ENCODE measurements around the gene EFCAB8. TPM values are rescaled to one million over a fixed set of nuclear protein-coding genes. Genes with fewer than 3 reads are reported as not detected.

Gene EFCAB8
- total RNA-seq, 1 experiment from 2014 or later = not detected

GRCh38 chr20:32875673-32876072 lies 16.9 kb downstream of the EFCAB8 start:
- Histone ChIP-seq H3K9me3 (ENCODE audit: low read length) (no peaks in the 10 kb centered on the region), H3K9ac (ENCODE audit: low read length) (no peak overlapping the region), H3K27me3 (ENCODE audit: low read length) (no peaks in the 10 kb centered on the region), H3K27ac (ENCODE audit: low read length) (no peak overlapping the region), H3K9me2 (replicated peaks; ENCODE audit: low read length) (no peaks in the 10 kb centered on the region), H3K4me2 (ENCODE audit: low read length) (no peak overlapping the region), H3K79me2 (ENCODE audit: low read length) (no peaks in the 10 kb centered on the region), H3K4me3 (ENCODE audit: low read length) (no peak overlapping the region), H3K4me1 (ENCODE audit: insufficient read depth, low read length) (no peaks in the 10 kb centered on the region), H3K36me3 (ENCODE audit: low read depth, low read length) (no peaks in the 10 kb centered on the region), H2AFZ (ENCODE audit: low read length) (no peak overlapping the region), H3F3A (ENCODE audit: low read length, unreplicated experiment) (no peaks in the 10 kb centered on the region), H4K20me1 (ENCODE audit: low read length) (no peaks in the 10 kb centered on the region)
- DNase-seq (no peak), ATAC-seq (no peak)
- POLR2A ChIA-PET (ENCODE audit: unreplicated experiment) = no interaction called here
- intact Hi-C loops (cut with micrococcal nuclease) = no loop called here
- BruUV-seq (replicated peaks) = no TSS peak
- TF ChIP-seq EZH2 (IDR thresholded peaks at IDR 0.05; ENCODE audit: low read length, unreplicated experiment) (no peak), EZH2phosphoT487 (IDR thresholded peaks at IDR 0.05; ENCODE audit: borderline replicate concordance, low read length) (no peak)
- TF ChIP-seq, protein P1, sequence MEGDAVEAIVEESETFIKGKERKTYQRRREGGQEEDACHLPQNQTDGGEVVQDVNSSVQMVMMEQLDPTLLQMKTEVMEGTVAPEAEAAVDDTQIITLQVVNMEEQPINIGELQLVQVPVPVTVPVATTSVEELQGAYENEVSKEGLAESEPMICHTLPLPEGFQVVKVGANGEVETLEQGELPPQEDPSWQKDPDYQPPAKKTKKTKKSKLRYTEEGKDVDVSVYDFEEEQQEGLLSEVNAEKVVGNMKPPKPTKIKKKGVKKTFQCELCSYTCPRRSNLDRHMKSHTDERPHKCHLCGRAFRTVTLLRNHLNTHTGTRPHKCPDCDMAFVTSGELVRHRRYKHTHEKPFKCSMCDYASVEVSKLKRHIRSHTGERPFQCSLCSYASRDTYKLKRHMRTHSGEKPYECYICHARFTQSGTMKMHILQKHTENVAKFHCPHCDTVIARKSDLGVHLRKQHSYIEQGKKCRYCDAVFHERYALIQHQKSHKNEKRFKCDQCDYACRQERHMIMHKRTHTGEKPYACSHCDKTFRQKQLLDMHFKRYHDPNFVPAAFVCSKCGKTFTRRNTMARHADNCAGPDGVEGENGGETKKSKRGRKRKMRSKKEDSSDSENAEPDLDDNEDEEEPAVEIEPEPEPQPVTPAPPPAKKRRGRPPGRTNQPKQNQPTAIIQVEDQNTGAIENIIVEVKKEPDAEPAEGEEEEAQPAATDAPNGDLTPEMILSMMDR (conservative IDR thresholded peaks at IDR 0.05; ENCODE audit: low read depth, low read length) = no peak
- CTCF ChIA-PET = no interaction called here

DNA sequence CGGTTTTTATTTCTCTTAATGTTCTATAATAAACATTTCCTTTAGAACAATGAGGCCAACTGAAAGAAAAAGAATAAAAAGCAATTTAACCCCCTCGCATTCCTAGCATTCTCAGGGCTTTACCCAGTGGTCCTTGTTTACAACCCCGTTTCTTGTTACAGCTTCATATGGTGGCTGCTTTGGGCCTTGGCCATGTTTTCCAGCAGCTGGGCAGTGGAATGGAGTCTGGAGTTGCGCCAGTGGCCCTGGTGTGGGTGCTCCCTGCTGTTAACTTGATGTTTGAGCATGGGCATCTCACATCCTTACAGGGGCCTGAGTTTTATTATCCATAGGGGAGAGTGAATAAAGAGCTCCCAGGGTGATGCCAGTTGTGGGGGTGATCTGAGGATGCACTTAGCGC lies 18.8 kb downstream of the EFCAB8 start:
- intact Hi-C loops (cut with micrococcal nuclease) = no loop called here
- Histone ChIP-seq H3K4me2 (ENCODE audit: low read length) (no peak overlapping the region), H3K36me3 (ENCODE audit: low read depth, low read length) (no peaks in the 10 kb centered on the region), H3K27ac (ENCODE audit: low read length) (no peak overlapping the region), H2AFZ (ENCODE audit: low read length) (no peak overlapping the region), H3K9me2 (replicated peaks; ENCODE audit: low read length) (no peaks in the 10 kb centered on the region), H3K9me3 (ENCODE audit: low read length) (no peaks in the 10 kb centered on the region), H3K4me1 (ENCODE audit: insufficient read depth, low read length) (no peaks in the 10 kb centered on the region), H3F3A (ENCODE audit: low read length, unreplicated experiment) (no peaks in the 10 kb centered on the region), H3K4me3 (ENCODE audit: low read length) (no peak overlapping the region), H3K79me2 (ENCODE audit: low read length) (no peaks in the 10 kb centered on the region), H3K27me3 (ENCODE audit: low read length) (no peaks in the 10 kb centered on the region), H4K20me1 (ENCODE audit: low read length) (no peaks in the 10 kb centered on the region), H3K9ac (ENCODE audit: low read length) (no peak overlapping the region)
- CTCF ChIA-PET = no interaction called here
- ATAC-seq = no peak
- BruUV-seq (replicated peaks) = no TSS peak
- TF ChIP-seq, protein P1 (conservative IDR thresholded peaks at IDR 0.05; ENCODE audit: low read depth, low read length) = no peak
- no peak for TF ChIP-seq EZH2 (IDR thresholded peaks at IDR 0.05; ENCODE audit: low read length, unreplicated experiment)
- no peak for TF ChIP-seq EZH2phosphoT487 (IDR thresholded peaks at IDR 0.05; ENCODE audit: borderline replicate concordance, low read length)
- DNase-seq = no peak
- POLR2A ChIA-PET (ENCODE audit: unreplicated experiment) = no interaction called here

DNA sequence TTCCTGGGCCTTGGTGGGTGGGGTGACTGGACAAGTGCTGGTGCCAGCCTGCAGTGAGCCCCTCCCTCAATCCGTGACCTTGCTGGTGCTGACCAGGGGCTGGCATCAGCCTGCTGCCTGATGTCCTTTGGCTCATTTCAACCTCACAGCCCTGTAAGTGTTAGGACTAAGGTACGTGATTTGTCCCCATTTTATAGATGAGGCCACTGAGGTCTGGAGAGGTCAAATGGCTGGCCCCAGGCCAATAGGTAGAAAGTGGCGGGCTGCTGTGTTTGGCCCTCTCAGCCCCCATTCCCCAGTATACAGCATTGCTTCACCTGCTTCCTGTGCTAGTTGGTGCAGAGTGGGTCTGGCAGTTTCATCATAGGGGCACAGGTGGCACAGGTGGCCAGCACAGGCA lies 20.1 kb downstream of the EFCAB8 start:
- no peaks in the 10 kb centered on the region for H3K27me3 ChIP-seq (ENCODE audit: low read length)
- H3K9me3 ChIP-seq (ENCODE audit: low read length) = no peaks in the 10 kb centered on the region
- no peak overlapping the region for H3K27ac ChIP-seq (ENCODE audit: low read length)
- ATAC-seq (no peak), DNase-seq (no peak)
- H3K9me2 ChIP-seq (replicated peaks; ENCODE audit: low read length) = no peaks in the 10 kb centered on the region
- BruUV-seq (replicated peaks) = no TSS peak
- H2AFZ ChIP-seq (ENCODE audit: low read length) = no peak overlapping the region
- no peak overlapping the region for H3K4me2 ChIP-seq (ENCODE audit: low read length)
- H3F3A ChIP-seq (ENCODE audit: low read length, unreplicated experiment) = no peaks in the 10 kb centered on the region
- H3K9ac ChIP-seq (ENCODE audit: low read length) = no peak overlapping the region
- ChIA-PET POLR2A (ENCODE audit: unreplicated experiment) (no interaction called here), CTCF (no interaction called here)
- H3K36me3 ChIP-seq (ENCODE audit: low read depth, low read length) = no peaks in the 10 kb centered on the region
- TF ChIP-seq EZH2phosphoT487 (IDR thresholded peaks at IDR 0.05; ENCODE audit: borderline replicate concordance, low read length) (no peak), EZH2 (IDR thresholded peaks at IDR 0.05; ENCODE audit: low read length, unreplicated experiment) (no peak)
- TF ChIP-seq, protein P1 (conservative IDR thresholded peaks at IDR 0.05; ENCODE audit: low read depth, low read length) = no peak
- no peak overlapping the region for H3K4me3 ChIP-seq (ENCODE audit: low read length)
- H4K20me1 ChIP-seq (ENCODE audit: low read length) = no peaks in the 10 kb centered on the region
- no peaks in the 10 kb centered on the region for H3K4me1 ChIP-seq (ENCODE audit: insufficient read depth, low read length)
- intact Hi-C loops (cut with micrococcal nuclease) = no loop called here
- no peaks in the 10 kb centered on the region for H3K79me2 ChIP-seq (ENCODE audit: low read length)
